Activated CD4-positive, CD25-positive, alpha-beta regulatory T cell treated with anti-CD3 and anti-CD28 coated beads, Interleukin-2, amount 50 U/mL, for 24 hours (primary cell): ENCODE results near the gene ERICH6.

Source experiments
- ATAC-seq, 2 donors: fragments of 150-1000 bp; cut with Tn5 transposase; one replicate each; pipeline ENCODE4 v1.10.0; 2021; ENCODE audit warnings: mild to moderate bottlenecking in 1 of 2, moderate library complexity in 1 of 2

ERICH6 gene

GRCh38 chr3:150703756-150704344 is at the start of gene ERICH6:
Gene ERICH6, minus strand, starts transcription at chr3:150703920. Its CDS starts 22 bp downstream, at chr3:150703898.
- peak; percentile 96 to 97 for ATAC-seq

- ATAC-seq: no peak
Measured at GRCh38 chr3:150751781-150752263, 48.1 kb upstream of the ERICH6 start.

- no peak for ATAC-seq
Measured at GRCh38 chr3:150749255-150749654, 45.5 kb upstream of the ERICH6 start.

GRCh38 chr3:150748684-150749047 is 44.9 kb upstream of the ERICH6 start:
- ATAC-seq: no peak

- peak in 1 of 2 donors; percentile 25 for ATAC-seq
Measured at GRCh38 chr3:150747886-150748683, 44.4 kb upstream of the ERICH6 start.

GRCh38 chr3:150746791-150747590 is 43.3 kb upstream of the ERICH6 start:
- no peak for ATAC-seq

GRCh38 chr3:150745832-150746231 is 42.1 kb upstream of the ERICH6 start:
- ATAC-seq: no peak

- no peak for ATAC-seq
Measured at GRCh38 chr3:150744919-150745211, 41.1 kb upstream of the ERICH6 start.

- ATAC-seq: no peak
Measured at GRCh38 chr3:150744041-150744918, 40.6 kb upstream of the ERICH6 start.

- no peak for ATAC-seq
Measured at GRCh38 chr3:150743508-150743907, 39.8 kb upstream of the ERICH6 start.

- no peak for ATAC-seq
Measured at GRCh38 chr3:150742679-150743078, 39.0 kb upstream of the ERICH6 start.

GRCh38 chr3:150742141-150742523 is 38.4 kb upstream of the ERICH6 start:
- ATAC-seq: no peak

- ATAC-seq: no peak
Measured at GRCh38 chr3:150741497-150742140, 37.9 kb upstream of the ERICH6 start.

- no peak for ATAC-seq
Measured at GRCh38 chr3:150740733-150741496, 37.2 kb upstream of the ERICH6 start.

- peak; percentile 38 to 47 for ATAC-seq
Measured at GRCh38 chr3:150739877-150740645, 36.3 kb upstream of the ERICH6 start.

- ATAC-seq: peak in 1 of 2 donors; percentile 11
Measured at GRCh38 chr3:150739200-150739863, 35.6 kb upstream of the ERICH6 start.

GRCh38 chr3:150738688-150739087 is 35.0 kb upstream of the ERICH6 start:
- ATAC-seq: no peak

GRCh38 chr3:150737874-150738679 is 34.4 kb upstream of the ERICH6 start:
- peak; percentile 72 to 73 for ATAC-seq
